ENCODE measurements around the gene SCUBE2. TPM values are rescaled to one million over a fixed set of nuclear protein-coding genes. Genes with fewer than 3 reads are reported as not detected.

Gene SCUBE2
- total RNA-seq, 2 donors from 2014 or later: 6.6 to 40.0 TPM

DNA sequence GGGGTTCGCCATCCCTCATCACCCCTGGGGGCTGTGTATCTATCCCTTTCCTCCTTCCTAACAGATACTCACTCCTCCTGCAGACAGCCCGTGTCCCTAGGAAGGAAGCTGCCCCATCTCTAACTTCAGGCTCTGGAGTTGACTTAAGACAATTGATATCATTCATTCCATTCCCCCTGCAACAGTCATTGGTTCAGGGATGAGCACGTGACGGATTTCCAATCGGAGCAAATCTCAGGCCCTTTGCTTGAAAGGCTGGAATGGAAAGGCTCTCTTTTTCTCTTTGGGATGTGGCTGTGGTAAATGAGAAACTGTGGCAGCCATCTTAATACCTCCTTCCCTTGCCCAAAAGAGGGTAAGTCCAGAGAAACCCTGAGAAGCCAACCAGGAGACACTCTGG, 5.0 kb upstream of the SCUBE2 start:
- 95 to 96% methylated on average over 5 of the region's 5 CpGs for WGBS, 2 donors
- Histone ChIP-seq H3K27ac (no peak overlapping the region), H3K27me3 (no peaks in the 10 kb centered on the region), H3K4me1 (peaks cover 29% of the 10 kb centered on the region), H3K9me3 (no peaks in the 10 kb centered on the region), H3K4me3 (no peak overlapping the region), H3K36me3 (replicated peaks in 1 of 2; ENCODE audit: insufficient read depth in 1 of 2, low read depth in 2 of 2) (no peaks in the 10 kb centered on the region)
- TF ChIP-seq, protein P1, sequence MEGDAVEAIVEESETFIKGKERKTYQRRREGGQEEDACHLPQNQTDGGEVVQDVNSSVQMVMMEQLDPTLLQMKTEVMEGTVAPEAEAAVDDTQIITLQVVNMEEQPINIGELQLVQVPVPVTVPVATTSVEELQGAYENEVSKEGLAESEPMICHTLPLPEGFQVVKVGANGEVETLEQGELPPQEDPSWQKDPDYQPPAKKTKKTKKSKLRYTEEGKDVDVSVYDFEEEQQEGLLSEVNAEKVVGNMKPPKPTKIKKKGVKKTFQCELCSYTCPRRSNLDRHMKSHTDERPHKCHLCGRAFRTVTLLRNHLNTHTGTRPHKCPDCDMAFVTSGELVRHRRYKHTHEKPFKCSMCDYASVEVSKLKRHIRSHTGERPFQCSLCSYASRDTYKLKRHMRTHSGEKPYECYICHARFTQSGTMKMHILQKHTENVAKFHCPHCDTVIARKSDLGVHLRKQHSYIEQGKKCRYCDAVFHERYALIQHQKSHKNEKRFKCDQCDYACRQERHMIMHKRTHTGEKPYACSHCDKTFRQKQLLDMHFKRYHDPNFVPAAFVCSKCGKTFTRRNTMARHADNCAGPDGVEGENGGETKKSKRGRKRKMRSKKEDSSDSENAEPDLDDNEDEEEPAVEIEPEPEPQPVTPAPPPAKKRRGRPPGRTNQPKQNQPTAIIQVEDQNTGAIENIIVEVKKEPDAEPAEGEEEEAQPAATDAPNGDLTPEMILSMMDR (IDR thresholded peaks at IDR 0.05): no peak
- no peak for TF ChIP-seq POLR2A (IDR thresholded peaks at IDR 0.05)
- ATAC-seq: no peak
- intact Hi-C loops (cut with DNase I): no loop called here
- DNase-seq: no peak

DNA sequence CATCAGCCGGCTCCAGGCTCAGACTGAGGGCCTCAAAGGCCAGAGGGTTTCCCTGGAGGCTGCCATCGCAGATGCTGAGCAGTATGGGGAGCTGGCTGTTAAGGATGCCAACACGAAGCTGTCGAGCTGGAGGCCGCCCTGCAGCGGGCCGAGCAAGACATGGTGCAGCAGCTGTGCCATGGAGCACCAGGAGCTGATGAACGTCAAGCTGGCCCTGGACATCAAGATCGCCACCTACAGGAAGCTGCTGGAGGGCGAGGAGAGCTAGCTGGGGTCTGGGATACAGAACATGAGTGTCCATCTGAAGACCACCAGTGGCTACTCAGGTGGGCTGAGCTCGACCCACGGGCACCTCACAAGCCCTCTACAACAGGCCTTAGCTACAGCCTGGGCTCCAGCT, 4.0 kb upstream of the SCUBE2 start:
- DNase-seq (no peak), ATAC-seq (no peak)
- 82% methylated on average over 9 to 11 of the region's 12 CpGs for WGBS, 2 donors
- Histone ChIP-seq H3K36me3 (replicated peaks in 1 of 2; ENCODE audit: insufficient read depth in 1 of 2, low read depth in 2 of 2) (no peaks in the 10 kb centered on the region), H3K27me3 (no peaks in the 10 kb centered on the region), H3K9me3 (no peaks in the 10 kb centered on the region), H3K27ac (no peak overlapping the region), H3K4me1 (peaks cover 38% of the 10 kb centered on the region), H3K4me3 (no peak overlapping the region)
- intact Hi-C loops (cut with DNase I): no loop called here
- TF ChIP-seq, protein P1 (IDR thresholded peaks at IDR 0.05): no peak
- TF ChIP-seq POLR2A (IDR thresholded peaks at IDR 0.05): no peak

DNA sequence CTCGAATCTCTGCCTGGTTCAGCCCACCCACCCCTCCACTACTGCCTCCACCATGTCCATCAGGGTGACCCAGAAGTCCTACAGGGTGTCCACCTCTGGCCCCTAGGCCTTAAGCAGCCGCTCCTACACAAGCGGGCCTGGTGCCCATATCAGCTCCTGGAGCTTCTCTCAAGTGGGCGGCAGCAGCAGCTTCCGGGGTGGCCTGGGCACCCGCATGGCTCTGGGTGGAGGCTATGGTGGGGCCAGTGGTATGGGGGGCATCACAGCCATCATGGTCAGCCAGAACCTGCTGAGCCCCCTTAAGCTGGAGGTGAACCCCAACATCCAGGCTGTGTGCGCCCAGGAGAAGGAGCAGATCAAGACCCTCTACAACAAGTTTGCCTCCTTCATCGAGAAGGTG, 3.0 kb upstream of the SCUBE2 start:
- ATAC-seq (no peak), DNase-seq (no peak)
- TF ChIP-seq, protein P1 (IDR thresholded peaks at IDR 0.05): no peak
- TF ChIP-seq POLR2A (IDR thresholded peaks at IDR 0.05): no peak
- Histone ChIP-seq H3K27ac (no peak overlapping the region), H3K4me1 (peaks cover 45% of the 10 kb centered on the region), H3K4me3 (no peak overlapping the region), H3K36me3 (replicated peaks in 1 of 2; ENCODE audit: insufficient read depth in 1 of 2, low read depth in 2 of 2) (no peaks in the 10 kb centered on the region), H3K9me3 (no peaks in the 10 kb centered on the region), H3K27me3 (no peaks in the 10 kb centered on the region)
- intact Hi-C loops (cut with DNase I): no loop called here
- 81 to 97% methylated on average over 4 of the region's 8 CpGs for WGBS, 2 donors

DNA sequence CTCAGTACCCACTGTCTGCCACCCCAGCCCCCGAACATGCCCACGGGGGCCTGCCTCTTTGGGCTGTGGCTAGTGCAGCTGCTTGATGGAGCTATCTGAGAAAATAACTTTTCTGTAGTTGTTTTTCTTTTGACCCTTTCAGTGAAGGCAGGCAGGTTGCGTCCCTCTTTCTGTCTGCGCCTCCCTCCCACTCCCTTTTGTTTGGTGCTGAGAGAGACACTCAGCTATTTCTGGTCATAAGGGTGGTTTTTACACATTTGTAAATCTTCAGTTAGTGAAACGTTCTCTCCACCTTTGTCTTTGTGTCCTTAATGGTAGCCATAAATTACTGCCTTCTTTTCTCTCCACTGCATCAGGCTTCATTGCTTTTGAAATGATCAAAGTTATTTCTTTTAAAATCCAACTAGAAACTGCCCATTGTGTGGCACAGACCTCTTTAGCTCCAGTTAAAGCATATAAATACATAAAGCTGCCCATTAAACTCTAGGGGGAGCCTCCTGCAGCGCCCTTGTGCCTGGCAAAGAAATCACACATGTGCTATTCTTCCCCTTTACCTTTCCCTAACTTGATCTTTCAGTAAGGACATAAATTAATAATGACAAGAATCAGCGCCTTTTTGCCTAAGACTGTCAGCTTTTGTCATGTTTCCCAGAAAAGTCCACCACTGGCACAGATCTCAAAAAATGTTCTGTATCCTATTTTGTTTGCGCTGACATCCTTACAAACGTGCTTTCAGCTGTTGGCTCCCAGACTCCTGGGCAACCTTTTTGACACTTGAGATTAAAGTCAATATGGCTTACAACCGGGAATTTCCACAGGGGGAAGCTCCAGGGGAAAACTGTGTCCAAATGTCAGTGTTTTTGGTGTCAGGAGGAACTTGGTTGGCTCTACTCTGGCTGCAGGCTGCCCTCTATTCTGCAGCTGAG, 1.7 kb upstream of the SCUBE2 start:
- ATAC-seq: peak; percentile 64
- peak; percentile 38 to 58 (median 44) for DNase-seq
- Histone ChIP-seq H3K4me3 (no peak overlapping the region), H3K27me3 (no peaks in the 10 kb centered on the region), H3K9me3 (no peaks in the 10 kb centered on the region), H3K27ac (peak overlapping the region in 2 of 4 donors; percentile 45 to 62), H3K4me1 (peaks cover 52% of the 10 kb centered on the region), H3K36me3 (replicated peaks in 1 of 2; ENCODE audit: insufficient read depth in 1 of 2, low read depth in 2 of 2) (no peaks in the 10 kb centered on the region)
- TF ChIP-seq, protein P1 (IDR thresholded peaks at IDR 0.05): peak in 6 of 7 experiments; percentile 23 to 48 (median 42)
- no peak for TF ChIP-seq POLR2A (IDR thresholded peaks at IDR 0.05)
- intact Hi-C loops (cut with DNase I): no loop called here
- WGBS, 2 donors: 52 to 60% methylated on average over 10 of the region's 10 CpGs

All from body of pancreas (tissue), 4 donors.